ENCODE data around the gene PPM1B. TPM values are rescaled to one million over a fixed set of nuclear protein-coding genes. Genes with fewer than 3 reads are reported as not detected.
"Not testable (repeated sequence)": the region's sequence is repeated elsewhere in the genome, so short reads cannot be mapped to it uniquely, and the experiment has no call there.

PPM1B gene
- 10 to 100 TPM; 84.3 to 90.3 (median 88.1) TPM for polyA plus RNA-seq (ENCODE audit: insufficient read length in 3 of 3)

DNA sequence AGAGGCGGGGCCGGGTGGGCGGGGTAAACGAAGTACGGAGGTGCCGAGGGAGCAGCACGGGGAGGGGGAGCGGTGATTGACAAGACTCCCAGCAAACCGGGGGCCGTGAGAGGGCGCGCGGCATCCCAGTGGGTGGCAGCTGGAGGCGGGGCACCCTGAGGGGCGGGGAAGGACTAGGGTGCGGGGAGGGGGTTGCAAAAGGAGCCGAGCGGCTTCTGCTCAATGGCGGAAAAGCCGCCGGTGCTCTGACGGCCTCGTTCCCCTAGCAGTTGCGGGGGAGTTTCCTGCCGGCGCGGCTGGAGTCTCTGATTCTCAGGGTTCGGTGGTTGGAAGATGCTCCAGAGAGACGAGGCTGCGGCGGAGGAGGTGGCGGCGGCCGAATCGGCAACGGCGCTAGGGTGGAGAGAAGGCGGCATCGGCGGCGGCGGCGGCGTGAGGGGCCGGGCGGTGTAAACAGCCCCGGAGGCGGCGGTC is at the start of gene PPM1B:
PPM1B (plus strand) TSS at position 195 of the 474 bp plus-strand sequence. CDS start 32,325 bp downstream, outside the sequence.
- no peak for DNase-seq (ENCODE audit: low read depth in 3 of 3, low spot score in 2 of 3)

GRCh38 chr2:44119878-44120277 is 48.8 kb upstream of the PPM1B start:
- no peak for DNase-seq (ENCODE audit: low read depth in 3 of 3, low spot score in 2 of 3)

DNA sequence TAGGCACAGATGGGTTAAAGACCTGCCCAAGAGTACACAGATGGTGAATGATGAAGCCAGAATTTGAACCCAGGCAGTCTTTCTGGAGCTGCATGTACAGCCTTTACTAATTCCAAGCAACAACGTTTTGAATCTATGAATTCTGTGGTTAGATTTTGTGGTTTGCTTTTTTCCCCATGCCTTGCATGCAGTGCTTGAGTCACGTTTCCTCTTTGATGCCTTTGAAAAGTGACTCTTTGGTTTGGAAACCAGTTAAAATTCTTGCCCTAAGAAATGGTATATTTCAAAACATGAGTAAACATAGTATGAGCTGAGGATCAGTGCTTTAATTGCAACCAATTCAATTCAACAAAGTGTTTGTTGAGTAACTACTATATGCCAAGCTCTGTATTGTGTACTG is 48.2 kb upstream of the PPM1B start:
- no peak for DNase-seq (ENCODE audit: low read depth in 3 of 3, low spot score in 2 of 3)

DNA sequence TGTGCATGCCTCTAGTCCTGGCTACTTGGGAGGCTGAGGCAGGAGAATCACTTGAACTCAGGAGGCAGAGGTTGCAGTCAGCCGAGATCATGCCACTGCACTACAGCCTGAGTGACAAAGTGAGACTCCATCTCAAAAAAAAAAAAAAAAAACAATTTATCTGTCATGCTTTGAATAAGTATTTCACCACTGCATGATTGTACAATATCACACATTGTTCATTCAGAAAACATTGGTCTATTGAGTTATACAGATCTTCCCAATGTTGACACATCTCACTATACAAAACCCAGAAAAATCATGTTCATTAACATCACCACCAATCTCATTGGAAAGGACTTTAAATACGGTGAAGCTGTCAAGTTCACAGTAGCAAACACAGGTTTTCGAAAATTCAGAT is 46.8 kb upstream of the PPM1B start:
- no peak for DNase-seq (ENCODE audit: low read depth in 3 of 3, low spot score in 2 of 3)

GRCh38 chr2:44124500-44124899 is 44.2 kb upstream of the PPM1B start:
- no peak for DNase-seq (ENCODE audit: low read depth in 3 of 3, low spot score in 2 of 3)

DNA sequence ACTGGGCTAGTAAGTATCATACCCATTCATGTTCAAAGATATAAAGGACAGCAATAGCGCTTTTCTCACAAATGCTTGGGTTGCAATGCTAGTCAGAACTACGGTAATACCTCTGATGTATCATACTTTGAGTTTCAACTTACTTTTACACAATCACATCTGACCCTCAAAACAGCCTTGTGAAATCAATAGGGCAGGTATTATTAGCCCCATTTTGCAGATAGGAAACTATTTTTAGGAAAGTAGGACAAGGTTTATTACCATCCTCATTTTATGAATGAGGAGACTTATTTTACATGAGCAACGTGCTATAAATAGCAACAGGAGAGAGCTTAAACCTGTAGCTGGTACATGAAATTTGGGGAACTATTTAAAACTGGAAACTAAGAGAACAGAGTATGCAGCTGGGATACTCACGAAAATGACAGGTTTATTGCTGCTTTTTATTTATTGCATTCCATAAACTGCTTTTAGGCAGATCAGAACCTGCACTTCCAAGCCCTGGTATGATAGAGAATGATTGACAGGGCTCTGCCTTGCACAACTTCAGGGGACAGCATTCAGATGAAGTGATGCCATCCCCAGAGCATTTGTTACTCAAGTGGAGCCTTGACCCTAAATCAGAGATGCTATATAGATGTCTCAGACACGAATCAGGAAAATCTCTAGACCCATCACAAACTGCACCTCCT is 42.4 kb upstream of the PPM1B start:
- no peak for DNase-seq (ENCODE audit: low read depth in 3 of 3, low spot score in 2 of 3)

DNA sequence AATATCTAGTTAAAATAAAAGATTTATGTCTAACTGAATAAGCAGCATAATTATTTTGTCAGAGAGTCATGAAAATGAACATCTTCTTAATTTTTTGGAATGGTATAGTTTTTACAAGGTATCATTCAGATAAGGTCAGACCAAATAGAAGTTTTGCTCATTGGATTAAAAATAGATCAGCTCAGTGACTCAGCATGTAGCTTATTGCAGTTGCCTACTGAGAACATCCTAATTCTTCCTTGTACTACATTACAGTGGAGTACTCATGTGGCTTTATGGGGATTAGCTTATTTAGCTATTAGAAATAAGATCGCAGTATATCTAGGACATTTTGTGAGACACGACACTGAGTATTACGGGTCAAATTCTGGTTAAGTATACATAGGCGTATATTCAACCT is 38.2 kb upstream of the PPM1B start:
- no peak for DNase-seq (ENCODE audit: low read depth in 3 of 3, low spot score in 2 of 3)

DNA sequence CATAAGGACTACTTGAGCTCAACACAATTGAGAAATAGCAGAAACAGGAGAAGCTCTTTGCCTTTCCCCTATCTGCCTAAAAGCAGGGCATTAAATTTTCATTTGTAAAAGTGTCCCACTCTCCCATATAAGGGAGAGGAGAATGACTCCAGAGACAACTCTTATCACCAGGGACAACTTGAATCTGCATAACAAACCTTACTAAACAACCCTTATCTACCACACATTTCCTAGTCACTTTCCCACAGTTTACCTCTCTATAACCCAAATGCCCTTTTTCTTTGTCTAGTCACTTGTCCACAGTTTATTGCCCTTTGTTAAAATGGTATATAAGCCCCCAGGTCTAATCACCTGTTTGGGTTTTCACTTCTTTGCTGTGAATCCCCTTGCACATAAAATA is 37.5 kb upstream of the PPM1B start:
- DNase-seq (ENCODE audit: low read depth in 3 of 3, low spot score in 2 of 3), result no peak

DNA sequence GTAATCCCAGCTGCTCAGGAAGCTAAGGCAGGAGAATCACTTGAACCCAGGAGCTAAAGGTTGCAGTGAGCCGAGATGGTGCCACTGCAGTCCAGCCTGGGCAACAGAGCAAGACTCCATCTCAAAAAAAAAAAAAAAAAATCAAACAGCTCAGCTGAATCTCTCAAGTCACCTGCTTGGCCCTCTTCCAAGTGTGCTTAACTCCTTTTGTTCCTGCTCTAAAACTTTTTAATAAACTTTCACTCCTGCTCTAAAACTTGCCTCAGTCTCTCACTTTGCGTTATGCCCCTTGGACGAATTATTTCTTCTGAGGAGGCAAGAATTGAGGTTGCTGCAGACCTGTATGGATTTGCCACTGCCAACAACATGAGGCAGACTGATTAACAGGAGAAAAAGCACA is 35.1 kb upstream of the PPM1B start:
- not testable (repeated sequence) for DNase-seq (ENCODE audit: low read depth in 3 of 3, low spot score in 2 of 3)

DNA sequence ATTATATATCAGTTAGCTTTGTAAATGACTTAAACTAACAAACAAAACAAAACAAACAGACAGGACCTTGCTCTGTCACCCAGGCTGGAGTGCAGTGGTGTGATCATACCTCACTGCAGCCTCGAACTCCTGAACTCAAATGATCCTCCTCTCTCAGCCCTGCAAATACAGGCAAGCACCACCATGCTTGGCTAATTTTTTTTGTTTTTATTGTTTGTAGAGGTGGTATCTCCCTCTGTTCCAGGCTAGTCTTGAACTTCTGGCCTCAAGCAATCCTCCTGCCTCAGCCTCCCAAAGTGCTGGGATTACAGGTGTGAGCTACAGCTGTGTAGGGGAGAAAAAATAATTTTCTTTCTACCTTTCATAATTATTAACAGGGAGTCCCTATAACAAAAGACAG is 33.8 kb upstream of the PPM1B start:
- DNase-seq (ENCODE audit: low read depth in 3 of 3, low spot score in 2 of 3), result no peak

DNA sequence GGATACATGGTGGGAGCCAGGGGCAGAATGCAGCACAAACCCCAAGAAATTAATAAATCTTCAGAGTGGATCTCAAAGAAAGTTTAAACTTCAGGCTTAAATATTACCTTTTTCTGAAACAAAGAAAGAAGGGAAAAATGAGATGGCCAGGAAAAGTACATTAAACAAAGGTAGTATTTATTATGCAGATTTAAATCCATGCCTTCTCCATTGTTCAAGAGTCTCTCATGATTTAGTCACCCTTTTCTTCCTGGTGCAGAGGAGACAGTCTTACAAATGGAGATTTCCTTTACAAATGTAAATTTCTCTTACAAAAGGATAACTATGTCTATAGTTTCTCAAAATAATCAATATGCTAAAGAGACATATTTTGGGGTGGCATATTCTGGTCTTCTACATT is 33.4 kb upstream of the PPM1B start:
- DNase-seq (ENCODE audit: low read depth in 3 of 3, low spot score in 2 of 3), result no peak

GRCh38 chr2:44135771-44136170 is 32.9 kb upstream of the PPM1B start:
- no peak for DNase-seq (ENCODE audit: low read depth in 3 of 3, low spot score in 2 of 3)

DNA sequence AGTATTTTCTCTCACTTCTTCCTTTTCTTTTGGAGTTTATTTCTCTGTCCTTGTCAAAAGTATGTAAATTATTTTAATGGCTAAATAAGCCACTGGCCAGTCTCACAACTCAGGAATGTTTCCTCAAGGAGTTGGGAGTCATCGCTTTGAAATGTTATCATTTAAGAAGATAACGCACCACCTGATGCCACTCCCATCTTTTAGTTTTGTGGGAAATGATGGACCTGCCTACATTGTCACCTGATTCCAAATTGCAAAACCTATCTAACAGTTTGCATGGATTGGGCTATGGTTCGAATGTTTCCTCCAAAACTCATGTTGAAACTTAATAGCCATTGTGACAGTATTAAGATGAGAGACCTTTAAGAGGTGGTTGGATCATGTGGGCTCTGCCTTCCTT is 32.4 kb upstream of the PPM1B start:
- no peak for DNase-seq (ENCODE audit: low read depth in 3 of 3, low spot score in 2 of 3)

- DNase-seq (ENCODE audit: low read depth in 3 of 3, low spot score in 2 of 3), result no peak
Measured at GRCh38 chr2:44137048-44137447, 31.6 kb upstream of the PPM1B start.

DNA sequence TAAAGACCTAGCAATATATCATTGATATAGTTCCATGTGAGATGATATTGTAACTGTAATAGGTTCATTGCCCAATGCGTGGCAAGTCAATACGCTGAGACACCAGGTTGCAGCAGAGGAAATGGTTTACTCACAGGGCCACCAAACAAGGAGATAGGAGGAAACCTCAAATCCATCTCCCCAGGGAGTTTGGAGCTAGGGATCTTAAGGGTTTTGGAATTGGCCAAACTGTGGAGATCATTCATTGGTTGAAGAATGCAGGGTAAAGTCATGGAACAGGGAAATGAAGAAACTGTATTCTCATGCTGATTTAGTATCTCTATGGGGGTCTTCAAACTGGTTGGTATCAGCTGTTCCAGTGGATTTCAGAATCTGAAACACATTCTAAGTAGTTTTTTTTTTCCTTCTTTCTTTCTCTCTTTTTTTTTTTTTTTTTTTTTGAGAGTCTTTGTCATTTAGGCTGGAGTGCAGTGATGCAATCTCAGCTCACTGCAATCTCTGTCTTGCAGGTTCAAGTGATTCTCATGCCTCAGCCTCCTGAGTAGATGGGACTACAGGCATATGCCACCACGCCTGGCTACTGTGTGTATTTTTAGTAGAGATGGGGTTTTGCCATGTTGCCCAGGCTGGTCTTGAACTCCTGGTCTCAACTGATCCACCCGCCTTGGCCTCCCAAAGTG is 30.7 kb upstream of the PPM1B start:
- no peak for DNase-seq (ENCODE audit: low read depth in 3 of 3, low spot score in 2 of 3)

DNA sequence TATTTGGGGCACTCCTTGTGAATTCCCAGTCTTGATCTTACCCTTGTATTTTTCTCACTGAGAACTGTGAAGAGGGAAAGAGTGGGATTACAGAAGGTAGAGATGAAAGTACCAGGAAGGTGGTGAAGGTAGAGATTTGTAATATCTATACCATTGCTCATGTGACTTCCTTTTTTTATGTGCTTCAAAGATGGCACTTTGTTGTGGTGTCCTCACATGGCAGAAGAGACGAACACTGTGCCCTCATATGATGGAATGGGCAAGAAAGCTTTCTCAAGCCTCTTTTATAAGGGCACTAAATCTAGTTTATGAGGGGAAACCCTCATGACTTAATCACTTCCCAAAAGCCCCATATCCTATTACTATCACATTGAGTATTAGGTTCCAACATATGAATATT is 28.9 kb upstream of the PPM1B start:
- DNase-seq (ENCODE audit: low read depth in 3 of 3, low spot score in 2 of 3), result no peak

DNA sequence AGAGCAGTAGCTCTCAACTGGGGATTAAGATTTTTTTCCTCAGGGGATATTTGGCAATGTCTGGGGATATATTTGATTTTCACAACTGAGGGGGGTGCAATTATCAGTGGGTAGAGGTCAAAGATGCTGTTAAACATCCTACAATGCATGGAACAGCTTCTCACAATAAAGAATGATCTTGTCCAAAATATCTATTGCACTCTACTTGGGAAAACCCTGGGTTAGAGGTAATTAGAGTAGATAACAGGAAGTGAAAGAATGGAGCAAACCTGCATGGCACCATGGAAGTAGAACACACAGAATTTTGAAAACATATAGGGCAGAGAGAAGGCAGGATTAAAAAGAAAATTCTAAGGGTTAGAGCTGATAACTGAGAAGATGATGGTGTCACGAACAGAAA is 26.4 kb upstream of the PPM1B start:
- DNase-seq (ENCODE audit: low read depth in 3 of 3, low spot score in 2 of 3), result no peak

DNA sequence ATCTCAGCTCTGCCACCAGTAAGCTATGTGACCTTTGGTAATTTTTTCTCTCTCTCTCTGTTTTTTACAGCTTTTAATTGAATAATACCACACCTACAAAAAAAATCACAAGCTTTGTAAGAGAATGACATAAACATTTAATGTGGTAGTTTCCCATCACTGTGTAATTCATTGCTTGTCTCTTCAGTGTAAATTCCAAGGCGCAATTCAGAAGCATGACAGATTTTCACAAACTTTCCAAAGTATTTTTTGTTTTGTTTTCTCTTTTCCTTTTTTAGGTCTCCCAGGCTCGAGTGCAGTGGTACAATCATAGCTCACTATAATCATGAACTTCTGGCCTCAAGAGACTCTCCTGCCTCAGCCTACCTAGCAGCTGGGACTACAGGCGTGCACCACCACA is 25.0 kb upstream of the PPM1B start:
- DNase-seq (ENCODE audit: low read depth in 3 of 3, low spot score in 2 of 3), result no peak

GRCh38 chr2:44148999-44149398 is 19.7 kb upstream of the PPM1B start:
- no peak for DNase-seq (ENCODE audit: low read depth in 3 of 3, low spot score in 2 of 3)

GRCh38 chr2:44150473-44150872 is 18.2 kb upstream of the PPM1B start:
- no peak for DNase-seq (ENCODE audit: low read depth in 3 of 3, low spot score in 2 of 3)

- no peak for DNase-seq (ENCODE audit: low read depth in 3 of 3, low spot score in 2 of 3)
Measured at GRCh38 chr2:44152865-44153669, 15.6 kb upstream of the PPM1B start.

Data from right renal cortex interstitium (tissue), 3 donors.